ENCODE results near the gene HAUS5.

GRCh38 chr19:35665157-35665556 is 52.6 kb downstream of the HAUS5 start:
- TF ChIP-seq, protein P1, sequence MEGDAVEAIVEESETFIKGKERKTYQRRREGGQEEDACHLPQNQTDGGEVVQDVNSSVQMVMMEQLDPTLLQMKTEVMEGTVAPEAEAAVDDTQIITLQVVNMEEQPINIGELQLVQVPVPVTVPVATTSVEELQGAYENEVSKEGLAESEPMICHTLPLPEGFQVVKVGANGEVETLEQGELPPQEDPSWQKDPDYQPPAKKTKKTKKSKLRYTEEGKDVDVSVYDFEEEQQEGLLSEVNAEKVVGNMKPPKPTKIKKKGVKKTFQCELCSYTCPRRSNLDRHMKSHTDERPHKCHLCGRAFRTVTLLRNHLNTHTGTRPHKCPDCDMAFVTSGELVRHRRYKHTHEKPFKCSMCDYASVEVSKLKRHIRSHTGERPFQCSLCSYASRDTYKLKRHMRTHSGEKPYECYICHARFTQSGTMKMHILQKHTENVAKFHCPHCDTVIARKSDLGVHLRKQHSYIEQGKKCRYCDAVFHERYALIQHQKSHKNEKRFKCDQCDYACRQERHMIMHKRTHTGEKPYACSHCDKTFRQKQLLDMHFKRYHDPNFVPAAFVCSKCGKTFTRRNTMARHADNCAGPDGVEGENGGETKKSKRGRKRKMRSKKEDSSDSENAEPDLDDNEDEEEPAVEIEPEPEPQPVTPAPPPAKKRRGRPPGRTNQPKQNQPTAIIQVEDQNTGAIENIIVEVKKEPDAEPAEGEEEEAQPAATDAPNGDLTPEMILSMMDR (IDR thresholded peaks at IDR 0.05), result no peak
- TF ChIP-seq POLR2A (IDR thresholded peaks at IDR 0.05), result no peak
